Left renal pelvis (tissue), 4 donors: ENCODE results near the gene DRC7. TPM values are rescaled to one million over a fixed set of nuclear protein-coding genes. Genes with fewer than 3 reads are reported as not detected.
"Not testable (repeated sequence)": the region's sequence is repeated elsewhere in the genome, so short reads cannot be mapped to it uniquely, and the experiment has no call there.

ENCODE experiments used
- DNase-seq, 4 donors: peaks; one replicate each; pipeline ENCODE4 v3.0.0-alpha.2; 2013; ENCODE audit warnings: low read depth in 4 of 4, low spot score in 3 of 4
- polyA plus RNA-seq, 4 donors: library from polyadenylated mRNA; unstranded; fragments of 120-200 nt; gene quantifications; one replicate each; pipeline ENCODE4 v1.2.1, GENCODE V29; 2013; ENCODE audit not compliant: insufficient read length in 4 of 4

Gene DRC7
- polyA plus RNA-seq, 4 donors: 0.16 to 3.9 (median 2.7) TPM

DNA sequence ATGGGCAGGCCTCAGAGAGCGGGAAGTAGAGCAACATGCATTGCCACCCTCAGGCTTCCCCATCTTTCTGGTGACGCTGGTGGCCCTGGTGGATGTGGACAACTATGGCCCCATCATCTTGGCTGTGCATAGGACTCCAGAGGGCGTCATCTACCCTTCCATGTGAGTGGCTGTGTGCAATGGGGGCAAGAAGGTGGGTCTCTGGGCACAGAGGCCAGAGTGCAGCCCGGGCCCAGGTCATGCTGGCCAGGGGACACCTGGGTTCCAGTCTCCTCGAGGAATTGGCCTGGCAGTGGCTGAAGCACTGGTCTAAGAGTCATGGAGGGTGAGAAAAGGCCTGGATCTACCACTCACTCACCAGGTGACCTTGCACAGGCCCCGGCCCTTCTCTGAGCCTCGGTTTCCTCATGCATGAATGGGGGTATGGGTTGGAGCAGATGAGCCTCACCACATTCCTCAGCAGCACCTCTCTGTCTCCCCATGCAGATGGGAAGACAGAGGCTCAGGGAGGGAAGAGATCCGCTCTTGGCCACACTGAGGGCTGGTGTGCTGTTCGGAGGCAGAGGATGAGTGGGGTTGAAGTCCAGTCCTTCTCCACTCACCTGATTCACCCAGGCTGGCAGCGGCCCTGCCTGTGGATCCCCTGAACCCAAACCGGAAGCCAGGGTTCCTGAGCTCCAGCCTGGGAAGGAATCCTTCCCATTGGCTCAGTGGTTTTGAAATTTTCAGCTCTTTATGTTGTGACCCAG, 33.7 kb upstream of the DRC7 start:
- no peak for DNase-seq

GRCh38 chr16:57661510-57661909, 33.1 kb upstream of the DRC7 start:
- no peak for DNase-seq

DNA sequence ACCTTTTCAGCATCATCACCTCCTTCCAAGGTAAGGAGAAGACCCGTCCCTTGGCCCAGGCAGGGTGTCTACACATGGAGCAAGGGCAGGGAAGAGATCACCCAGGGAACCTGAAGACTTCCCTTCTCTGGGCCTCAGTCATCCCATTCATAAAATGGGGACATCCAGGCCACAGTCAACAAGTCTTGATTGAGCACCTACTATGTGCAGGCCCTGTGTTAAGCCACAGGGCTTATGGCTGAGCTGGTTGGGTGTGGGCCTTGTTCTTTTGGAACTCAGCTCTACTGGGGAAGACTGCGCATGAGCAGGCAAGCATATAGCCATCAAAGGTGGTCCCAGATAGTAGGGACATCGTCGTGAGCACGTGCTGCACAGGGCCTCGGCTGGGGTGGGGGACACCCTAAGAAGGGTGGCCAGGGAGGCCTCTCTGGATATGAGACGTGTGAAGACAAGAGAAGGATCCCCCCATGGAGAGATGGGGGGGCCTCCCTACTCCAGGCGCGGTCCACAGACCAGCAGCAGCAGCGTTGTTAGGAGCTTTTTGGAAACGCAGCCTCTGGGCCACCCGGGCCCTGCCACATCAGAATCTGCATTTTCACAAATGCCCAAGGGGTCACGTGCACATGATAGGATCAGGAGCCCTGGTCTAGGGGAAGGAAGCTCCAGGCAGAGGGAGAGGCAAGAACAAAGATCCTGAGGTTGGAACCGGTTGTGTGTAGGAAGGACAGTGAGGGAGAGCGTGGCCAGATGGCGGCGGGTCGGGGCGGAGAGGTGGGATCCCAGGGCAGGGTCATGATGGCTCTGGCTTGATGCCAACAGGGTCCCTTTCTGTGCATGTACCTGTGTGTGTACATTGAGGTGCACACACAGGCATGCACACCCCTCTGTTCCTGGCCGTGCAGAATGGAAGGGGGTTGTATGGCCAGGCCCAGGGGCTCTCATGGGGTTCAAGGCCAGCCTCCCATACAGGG, 32.4 kb upstream of the DRC7 start:
- no peak for DNase-seq

- no peak for DNase-seq
These were observed 31.2 kb upstream of the DRC7 start for GRCh38 chr16:57663436-57663835.

GRCh38 chr16:57663917-57664661, 30.5 kb upstream of the DRC7 start:
- no peak for DNase-seq

DNA sequence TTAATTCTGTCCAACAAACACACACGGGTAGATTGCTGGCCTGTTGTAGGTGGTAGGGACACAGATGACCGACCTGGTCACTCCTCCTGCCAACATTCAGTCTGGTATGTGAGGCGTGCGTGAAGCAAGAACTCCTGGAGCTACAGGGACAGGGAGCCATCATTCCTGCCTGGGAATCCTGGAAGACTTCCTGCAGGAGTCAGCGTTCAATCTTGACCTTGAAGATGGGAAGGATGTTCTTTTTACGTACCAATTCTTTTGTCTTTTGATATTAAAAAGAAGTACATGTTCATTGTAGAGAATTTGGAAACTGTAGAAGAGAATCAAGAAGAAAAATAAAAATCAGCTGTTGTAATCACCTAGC, 30.0 kb upstream of the DRC7 start:
- DNase-seq: no peak

DNA sequence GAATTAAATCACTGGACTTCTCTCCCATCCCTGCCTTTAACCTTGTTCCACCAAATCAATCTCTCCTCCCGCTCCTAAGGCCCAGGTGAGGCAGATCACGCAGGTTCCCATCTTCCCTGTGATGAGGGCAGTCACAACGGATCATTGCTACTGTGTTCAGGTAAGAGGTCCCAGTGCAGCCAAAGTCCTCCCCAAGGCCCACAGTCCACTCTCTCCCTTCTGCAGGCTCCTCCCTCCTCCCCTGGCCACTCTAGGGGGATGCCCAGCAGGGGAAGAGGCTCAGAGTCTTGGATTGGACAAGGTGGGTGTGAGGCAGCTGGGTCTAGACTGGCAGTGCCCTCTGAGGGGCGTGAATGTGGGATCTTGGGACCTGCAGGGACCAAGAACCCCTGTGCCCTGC, 29.1 kb upstream of the DRC7 start:
- no peak for DNase-seq

DNA sequence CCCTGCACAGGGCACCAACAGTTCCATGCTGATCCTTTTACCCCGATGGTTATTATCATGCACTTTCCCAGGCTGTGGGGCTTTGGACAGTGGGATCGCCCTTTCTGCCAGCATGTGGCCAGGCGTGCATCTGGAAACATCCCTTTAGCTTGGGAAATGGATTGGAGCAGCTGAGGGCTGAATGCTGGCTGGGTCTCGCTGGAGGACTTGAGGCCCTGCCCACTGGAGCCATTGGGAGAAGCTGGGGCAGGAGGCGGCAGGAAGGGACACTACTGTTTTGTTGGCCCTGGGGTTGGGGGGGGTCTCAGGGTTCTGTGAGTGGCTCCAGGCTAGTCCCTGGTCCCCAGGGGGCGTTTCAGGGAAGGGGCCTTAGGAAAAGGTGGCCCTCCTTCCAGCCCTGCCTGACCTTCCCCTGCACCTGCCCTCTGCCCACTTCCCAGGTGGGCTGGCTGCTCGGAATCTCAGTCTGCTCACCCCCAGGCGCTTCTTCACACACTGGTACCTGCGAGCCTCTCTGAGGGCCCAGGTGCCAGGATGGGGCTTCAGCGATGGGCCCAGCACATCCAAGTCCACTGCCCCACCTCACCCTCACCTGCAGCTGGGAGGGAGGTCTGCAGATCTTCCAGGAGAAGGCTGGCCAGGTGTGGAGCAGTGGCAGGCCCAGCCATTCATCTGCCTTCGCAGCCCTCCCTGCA, 28.1 kb upstream of the DRC7 start:
- DNase-seq: no peak

DNA sequence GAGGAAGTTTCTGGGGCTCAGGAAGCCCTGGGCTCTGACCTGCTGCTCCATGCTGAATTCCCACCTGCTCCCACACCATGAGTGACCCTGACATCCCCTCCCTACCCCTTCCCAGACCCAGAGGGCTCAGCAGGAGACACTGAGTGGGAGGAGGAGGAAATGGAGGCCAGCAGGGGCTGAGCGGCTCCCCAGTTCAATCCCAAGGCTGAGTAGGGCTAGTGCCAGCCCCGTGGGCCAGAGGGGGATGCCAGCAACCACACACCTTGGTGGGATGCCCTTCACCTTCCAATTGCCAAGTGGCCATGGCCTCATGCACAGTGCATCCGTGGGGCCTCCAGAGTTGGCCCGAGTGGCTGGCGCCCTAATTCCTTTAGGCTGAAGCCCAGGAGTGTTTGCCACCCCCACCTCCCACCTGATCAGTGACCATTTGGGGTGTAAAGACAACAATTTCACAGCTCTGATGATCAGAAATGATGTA, 27.5 kb upstream of the DRC7 start:
- DNase-seq: no peak

DNA sequence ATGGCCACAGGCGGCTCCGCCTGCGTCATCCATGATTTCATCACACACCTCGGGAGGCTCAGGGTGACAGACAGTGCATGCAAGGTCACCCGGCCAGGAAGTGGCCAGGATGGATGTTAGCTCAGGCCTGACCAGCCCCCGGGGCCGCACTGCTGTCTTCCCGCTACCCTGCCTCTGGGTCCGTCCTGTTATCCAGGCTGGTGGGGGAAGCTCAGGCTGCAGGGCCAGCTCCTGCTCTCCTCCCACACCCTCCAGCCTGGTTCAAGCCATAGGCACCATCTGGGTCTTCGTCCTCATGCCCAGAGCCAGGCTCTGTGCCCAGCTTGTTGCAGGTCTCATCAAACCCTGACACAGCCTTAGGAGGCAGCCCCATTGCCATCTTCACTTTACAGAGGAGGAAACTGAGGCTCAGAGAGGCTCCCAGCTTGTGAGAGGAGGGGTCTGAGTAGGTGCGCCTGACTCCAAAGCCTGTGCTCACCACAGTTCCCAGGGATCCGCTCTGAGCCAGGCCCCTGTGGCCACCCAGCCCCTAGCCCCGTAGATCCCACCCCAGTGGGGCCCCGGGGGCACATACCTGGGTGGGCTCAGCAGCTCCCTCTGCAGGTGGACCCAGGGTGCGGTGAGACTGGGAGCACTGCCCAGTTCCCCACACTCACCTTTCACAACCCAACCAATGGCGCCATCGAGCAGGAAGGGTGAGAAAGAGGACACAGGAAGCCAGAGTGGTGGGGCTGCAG, 26.9 kb upstream of the DRC7 start:
- DNase-seq: no peak

DNA sequence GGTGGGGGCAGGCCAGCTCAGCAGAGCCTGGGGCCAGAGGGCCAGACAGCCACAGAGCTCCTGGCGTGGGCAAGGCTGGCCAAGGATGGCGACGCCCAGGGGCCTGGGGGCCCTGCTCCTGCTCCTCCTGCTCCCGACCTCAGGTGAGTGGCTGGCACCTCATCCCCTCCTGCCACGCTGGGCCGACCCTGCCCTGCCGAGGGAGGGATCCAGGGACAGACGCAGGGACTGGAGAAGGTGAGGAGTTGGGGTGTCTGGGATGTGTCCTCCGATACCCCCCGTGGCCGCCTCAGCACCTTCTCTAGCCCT, 26.4 kb upstream of the DRC7 start, which contains the start of gene ADGRG3:
Gene ADGRG3 (plus strand): TSS at position 44 of the 309 bp plus-strand sequence. CDS start 42 bp downstream, at position 86.
- no peak for DNase-seq

DNA sequence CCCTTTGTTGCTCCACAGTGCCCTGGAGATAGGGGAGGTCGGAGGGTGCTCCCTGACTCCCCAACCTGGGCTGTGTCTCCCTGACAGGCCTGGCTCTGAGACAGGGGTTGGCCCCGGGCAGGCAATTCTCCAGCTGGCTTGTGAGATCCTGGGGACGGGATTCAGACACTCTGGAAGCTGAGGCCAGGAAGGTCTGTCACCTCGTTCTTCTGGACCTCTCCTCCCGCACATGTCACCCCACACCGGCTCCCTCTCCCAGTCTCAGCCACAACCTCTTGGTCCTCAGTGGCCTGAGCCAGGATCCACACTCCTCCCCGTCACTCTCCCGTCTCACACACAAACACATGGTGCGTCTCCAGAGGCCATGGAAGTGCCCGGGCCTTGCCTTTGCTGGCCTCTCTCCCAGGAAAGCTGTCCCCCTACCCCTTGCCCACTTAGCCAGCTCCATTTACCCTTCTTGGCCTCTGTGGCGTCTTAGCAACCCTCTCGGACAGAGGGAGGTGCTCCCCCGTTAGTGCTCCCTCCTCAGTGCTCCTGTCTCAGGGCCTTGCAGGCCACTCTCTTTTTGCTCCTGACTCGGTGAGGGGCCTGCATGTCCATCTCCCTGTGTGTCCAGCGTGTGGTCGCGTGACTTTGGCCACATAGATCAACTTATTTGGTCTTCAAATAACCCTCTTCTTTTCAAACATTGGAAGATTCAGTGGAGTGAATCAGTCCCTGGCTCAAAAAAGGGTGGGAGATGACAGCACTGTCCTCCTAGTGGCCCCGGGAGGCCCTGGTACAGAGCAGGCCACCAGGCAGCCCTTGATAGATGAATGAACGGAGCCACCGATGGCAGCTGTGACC, 25.8 kb upstream of the DRC7 start:
- no peak for DNase-seq

DNA sequence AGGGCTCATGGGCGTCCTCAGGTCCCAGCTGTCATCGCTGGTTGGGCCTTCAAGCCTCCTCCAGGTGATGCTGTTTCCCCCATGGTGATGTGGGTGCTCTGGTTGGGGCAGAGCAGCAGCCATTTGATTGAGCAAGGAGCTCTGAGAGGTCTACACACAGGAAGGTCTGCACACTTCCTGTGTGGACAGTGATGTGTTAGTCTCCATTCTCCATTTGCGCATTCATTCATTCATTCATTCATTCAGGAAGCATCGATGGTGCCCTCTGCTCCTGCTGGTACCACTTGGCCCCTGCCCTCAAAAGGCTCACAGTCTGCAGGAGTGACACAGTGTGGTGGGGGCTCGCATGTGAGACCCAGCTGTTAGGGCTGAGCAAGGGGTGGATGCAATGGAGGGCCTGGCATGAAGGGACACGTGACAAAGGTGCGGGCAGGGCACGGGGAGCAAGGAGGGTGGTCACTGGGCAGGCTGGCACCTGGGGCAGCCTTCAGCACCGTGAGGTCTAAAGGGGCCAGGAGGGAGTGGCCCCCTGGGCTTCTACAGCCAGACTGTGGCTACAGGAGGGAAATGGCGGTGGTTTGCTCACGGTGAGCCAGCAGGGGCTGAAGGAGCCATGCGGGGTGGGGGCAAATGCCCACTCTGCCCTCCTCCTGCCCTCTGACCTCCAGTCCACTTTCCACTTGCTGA, 25.0 kb upstream of the DRC7 start:
- no peak for DNase-seq

- no peak for DNase-seq
These were observed 24.4 kb upstream of the DRC7 start for GRCh38 chr16:57670196-57670595.

DNA sequence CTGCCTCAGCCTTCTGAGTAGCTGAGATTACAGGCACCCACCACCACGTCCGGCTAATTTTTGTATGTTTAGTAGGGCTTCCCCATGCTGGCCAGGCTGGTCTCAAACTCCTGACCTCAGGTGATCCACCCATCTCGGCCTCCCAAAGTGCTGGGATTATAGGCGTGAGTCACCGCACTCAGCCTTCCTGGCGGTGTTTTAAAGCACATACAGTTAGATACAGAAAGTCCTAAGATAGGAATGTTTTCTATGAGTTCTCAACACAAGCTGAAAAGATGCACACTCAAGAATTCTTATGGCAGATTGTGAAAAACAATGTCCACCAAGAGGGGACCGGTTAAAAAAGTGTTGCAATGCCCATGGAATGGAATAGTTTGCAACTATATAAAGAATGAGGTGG, 23.2 kb upstream of the DRC7 start:
- DNase-seq: not testable (repeated sequence)

GRCh38 chr16:57672416-57672815, 22.2 kb upstream of the DRC7 start:
- DNase-seq: no peak

DNA sequence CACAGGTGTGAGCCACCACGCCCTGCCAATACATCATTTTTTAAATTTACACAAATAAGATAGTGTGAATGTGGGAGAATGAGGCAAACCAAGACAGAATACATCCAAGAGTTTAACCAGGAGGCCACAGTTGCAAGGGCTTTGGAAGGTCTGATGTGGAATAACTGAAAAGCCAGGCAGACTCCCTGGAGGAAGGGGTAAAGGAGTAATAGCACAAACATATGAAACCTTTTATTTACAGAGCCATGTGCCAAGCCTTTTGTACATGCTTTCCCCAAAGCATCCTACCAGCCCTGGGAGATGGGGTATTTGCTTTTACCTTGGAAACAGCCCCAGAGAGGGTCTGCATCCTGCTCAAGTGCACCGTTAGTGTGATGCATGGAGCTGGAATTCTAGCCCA, 21.8 kb upstream of the DRC7 start:
- DNase-seq: no peak
